H9 (cell line): ENCODE results near the gene SET. TPM values are rescaled to one million over a fixed set of nuclear protein-coding genes. Genes with fewer than 3 reads are reported as not detected.

Experiments used
- DNase-seq: peaks from one replicate; pipeline ENCODE4 v3.0.0-alpha.2; 2017
- H2AFZ ChIP-seq: one replicate; pipeline ENCODE4 v1.6.1; 2013; ENCODE audit warnings: mild to moderate bottlenecking, low read length, control low read depth, moderate library complexity
- H2AK5ac ChIP-seq: 2 replicates; pipeline ENCODE4 v1.6.1; 2013; ENCODE audit warnings: low read length, control low read depth, mixed read lengths; ENCODE audit not compliant: insufficient read length
- H2BK120ac ChIP-seq: one replicate; pipeline ENCODE4 v1.6.1; 2013; ENCODE audit warnings: low read depth, mild to moderate bottlenecking, low read length, control low read depth, inconsistent platforms; ENCODE audit not compliant: poor library complexity, severe bottlenecking
- H2BK12ac ChIP-seq: 2 replicates; pipeline ENCODE4 v1.6.1; 2013; ENCODE audit warnings: low read length, control low read depth, mixed read lengths, low read depth; ENCODE audit not compliant: insufficient read length
- H2BK15ac ChIP-seq: 2 replicates; pipeline ENCODE4 v1.6.1; 2013; ENCODE audit warnings: low read depth, low read length, control low read depth
- H2BK20ac ChIP-seq: one replicate; pipeline ENCODE4 v1.6.1; 2013; ENCODE audit warnings: low read depth, mild to moderate bottlenecking, low read length, control low read depth, inconsistent platforms; ENCODE audit not compliant: poor library complexity, severe bottlenecking
- H2BK5ac ChIP-seq: 2 replicates; pipeline ENCODE4 v1.6.1; 2013; ENCODE audit warnings: low read length, control low read depth, mixed read lengths; ENCODE audit not compliant: insufficient read length
- H3K14ac ChIP-seq: 2 replicates; pipeline ENCODE4 v1.6.1; 2013; ENCODE audit warnings: low read length, control low read depth; ENCODE audit not compliant: insufficient read depth
- H3K18ac ChIP-seq: 2 replicates; pipeline ENCODE4 v1.6.1; 2013; ENCODE audit warnings: low read depth, mild to moderate bottlenecking, mixed read lengths, low read length, control low read depth; ENCODE audit not compliant: insufficient read length
- H3K23ac ChIP-seq: 2 replicates; pipeline ENCODE4 v1.6.1; 2013; ENCODE audit warnings: low read length, control low read depth, mixed read lengths, low read depth; ENCODE audit not compliant: insufficient read length
- H3K23me2 ChIP-seq: 2 replicates; pipeline ENCODE4 v1.6.1; 2013; ENCODE audit warnings: low read depth, mild to moderate bottlenecking, mixed read lengths, low read length, control low read depth; ENCODE audit not compliant: insufficient read length, poor library complexity, severe bottlenecking
- H3K27ac ChIP-seq: 2 replicates; pipeline ENCODE4 v1.5.1; 2013; ENCODE audit warnings: low read length, control low read depth, mixed read lengths, low read depth; ENCODE audit not compliant: insufficient read length
- H3K27me3 ChIP-seq: 2 replicates; pipeline ENCODE4 v1.6.1; 2013; ENCODE audit warnings: low read length, control low read depth, inconsistent platforms; ENCODE audit not compliant: insufficient read depth
- H3K4ac ChIP-seq: 2 replicates; pipeline ENCODE4 v1.6.1; 2013; ENCODE audit warnings: low read depth, mild to moderate bottlenecking, control low read depth, inconsistent platforms, low read length, moderate library complexity
- H3K4me1 ChIP-seq: 2 replicates; pipeline ENCODE4 v1.6.1; 2013; ENCODE audit warnings: low read length, control low read depth, inconsistent platforms; ENCODE audit not compliant: insufficient read depth
- H3K4me2 ChIP-seq: 2 replicates; pipeline ENCODE4 v1.6.1; 2013; ENCODE audit warnings: low read length, control low read depth, mixed read lengths; ENCODE audit not compliant: insufficient read length, insufficient read depth
- H3K56ac ChIP-seq: 2 replicates; pipeline ENCODE4 v1.6.1; 2013; ENCODE audit warnings: low read depth, mild to moderate bottlenecking, mixed read lengths, low read length, control low read depth; ENCODE audit not compliant: insufficient read length
- H3K79me1 ChIP-seq: 2 replicates; pipeline ENCODE4 v1.6.1; 2013; ENCODE audit warnings: low read depth, mild to moderate bottlenecking, moderate library complexity, low read length, control low read depth, inconsistent platforms; ENCODE audit not compliant: insufficient read depth, poor library complexity, severe bottlenecking
- H3K79me2 ChIP-seq: 2 replicates; pipeline ENCODE4 v1.6.1; 2013; ENCODE audit warnings: low read length, control low read depth, inconsistent platforms; ENCODE audit not compliant: insufficient read depth
- H3K9ac ChIP-seq: 2 replicates; pipeline ENCODE4 v1.6.1; 2013; ENCODE audit warnings: low read length, control low read depth, mixed read lengths; ENCODE audit not compliant: insufficient read length; ENCODE audit errors: extremely low read depth
- H3K9me3 ChIP-seq: one replicate; pipeline ENCODE4 v1.6.1; 2013; ENCODE audit warnings: low read depth, low read length, inconsistent platforms; ENCODE audit not compliant: control insufficient read depth
- H3T11ph ChIP-seq: one replicate; pipeline ENCODE4 v1.6.1; 2013; ENCODE audit warnings: mild to moderate bottlenecking, low read length, control low read depth, inconsistent platforms
- H4K20me1 ChIP-seq: one replicate; pipeline ENCODE4 v1.6.1; 2013; ENCODE audit not compliant: control insufficient read depth, insufficient read length, insufficient read depth
- H4K5ac ChIP-seq: 2 replicates; pipeline ENCODE4 v1.6.1; 2013; ENCODE audit warnings: low read depth, mild to moderate bottlenecking, mixed read lengths, low read length, control low read depth; ENCODE audit not compliant: insufficient read length
- H4K8ac ChIP-seq: replicated peaks from 2 replicates; pipeline ENCODE4 v1.6.1; 2013; ENCODE audit warnings: low read length, control low read depth, mixed read lengths, low read depth; ENCODE audit not compliant: insufficient read length
- H4K91ac ChIP-seq: 2 replicates; pipeline ENCODE4 v1.6.1; 2013; ENCODE audit warnings: low read depth, mild to moderate bottlenecking, moderate library complexity, mixed read lengths, low read length, control low read depth; ENCODE audit not compliant: insufficient read length
- H3K27ac Mint-ChIP-seq, 3 experiments: 2 replicates in 2 of 3; 3 replicates in 1 of 3; pipeline ENCODE4 v1.8.0; 2020 to 2021; ENCODE audit warnings: mixed read lengths in 3 of 3, mild to moderate bottlenecking in 1 of 3, moderate library complexity in 1 of 3
- H3K27me3 Mint-ChIP-seq: 2 replicates; pipeline ENCODE4 v1.8.0; 2021; ENCODE audit warnings: low read depth, mild to moderate bottlenecking, moderate library complexity, mixed read lengths
- H3K36me3 Mint-ChIP-seq, 3 experiments: 2 replicates in 2 of 3; 3 replicates in 1 of 3; pipeline ENCODE4 v1.8.0; 2020 to 2021; ENCODE audit warnings: low read depth in 3 of 3, mixed read lengths in 3 of 3; ENCODE audit not compliant: insufficient read depth in 1 of 3
- H3K4me1 Mint-ChIP-seq, 2 experiments: 2 replicates each; pipeline ENCODE4 v1.8.0; 2020; ENCODE audit warnings: mixed read lengths in 2 of 2
- H3K4me3 Mint-ChIP-seq, 2 experiments: 2 replicates in 1 of 2; 3 replicates in 1 of 2; pipeline ENCODE4 v1.8.0; 2020 to 2021; ENCODE audit warnings: mild to moderate bottlenecking in 2 of 2, mixed read lengths in 2 of 2, moderate library complexity in 1 of 2
- H3K9me3 Mint-ChIP-seq, 2 experiments: 2 replicates in 1 of 2; 3 replicates in 1 of 2; pipeline ENCODE4 v1.8.0; 2020; ENCODE audit warnings: mild to moderate bottlenecking in 2 of 2, mixed read lengths in 2 of 2, moderate library complexity in 1 of 2
- CTCF ChIP-seq: fragments of 200-600 bp; sonication (generic); conservative IDR thresholded peaks from 3 replicates; pipeline ENCODE4 v1.8.0; 2021; ENCODE audit warnings: antibody characterized with exemption, mild to moderate bottlenecking
- WGBS: extraction: QIAGEN DNeasy Blood & Tissue Kit; methylation state at CpG from one replicate; pipeline ENCODE4 v1.1.7; 2013; ENCODE audit warnings: missing lambda C conversion rate, low lambda C conversion rate, mixed read lengths; ENCODE audit not compliant: insufficient read length; ENCODE audit errors: extremely low coverage; 5-methylcytosine and 5-hydroxymethylcytosine counted together
- total RNA-seq: library from RNA; stranded (reverse); gene quantifications from 2 replicates; pipeline ENCODE4 v1.2.1, GENCODE V29; 2021

SET gene
- total RNA-seq, 1 experiment from 2014 or later: 1,148 TPM

GRCh38 chr9:128640603-128641002 is 48.4 kb upstream of the SET start:
- Histone ChIP-seq H3K27me3 (no peaks in the 10 kb centered on the region), H3K56ac (no peak overlapping the region), H3K14ac (no peak overlapping the region), H3K9ac (no peak overlapping the region), H3K18ac (no peak overlapping the region), H2BK20ac (no peak overlapping the region), H4K8ac (no peak overlapping the region), H4K5ac (no peak overlapping the region), H3K27ac (no peak overlapping the region), H3K23ac (no peak overlapping the region), H3K23me2 (peaks cover 5% of the 10 kb centered on the region), H4K20me1 (no peaks in the 10 kb centered on the region), H2AFZ (no peak overlapping the region), H3K4me2 (no peak overlapping the region), H3K79me2 (no peaks in the 10 kb centered on the region), H2BK5ac (no peak overlapping the region), H3K4me1 (no peaks in the 10 kb centered on the region), H2AK5ac (no peak overlapping the region), H4K91ac (no peak overlapping the region), H3K9me3 (no peaks in the 10 kb centered on the region), H2BK120ac (no peak overlapping the region), H3K79me1 (peaks cover 2% of the 10 kb centered on the region), H3T11ph (no peak overlapping the region), H2BK12ac (no peak overlapping the region), H2BK15ac (no peak overlapping the region), H3K4ac (no peak overlapping the region)
- no CpG with 5 or more reads among the region's 18 CpGs for WGBS
- Mint-ChIP-seq H3K36me3 (peaks cover 10 to 39% (median 25%) of the 10 kb centered on the region in 3 experiments), H3K9me3 (no peaks in the 10 kb centered on the region), H3K4me3 (no peak overlapping the region), H3K27me3 (no peaks in the 10 kb centered on the region), H3K27ac (no peak overlapping the region; a peak in 1 of 7 replicates), H3K4me1 (peaks cover 6 to 7% of the 10 kb centered on the region in 2 experiments; a peak in 2 of 4 replicates)
- no peak for TF ChIP-seq CTCF
- no peak for DNase-seq
